ENCODE results near the gene NEUROD6.

DNA sequence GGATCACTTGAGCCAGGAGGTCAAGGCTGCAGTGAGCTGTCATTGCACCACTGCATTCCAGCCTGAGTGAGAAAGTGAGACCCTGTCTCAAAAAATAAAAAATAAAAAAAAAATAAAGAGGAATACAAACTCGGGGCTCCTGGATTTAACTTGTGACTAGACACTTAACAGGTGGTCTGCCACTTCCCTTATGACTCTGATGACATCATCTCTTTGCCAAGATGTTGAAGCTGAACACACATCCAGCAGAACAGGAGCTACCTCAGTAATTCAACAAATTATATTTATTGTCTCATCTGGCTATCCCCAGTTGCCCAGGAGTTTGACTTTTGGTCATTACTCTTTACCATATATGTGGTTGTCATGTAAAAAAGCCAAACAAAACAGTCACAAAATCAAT lies 35.3 kb downstream of the NEUROD6 start:
- TF ChIP-seq POLR2A (IDR thresholded peaks at IDR 0.05) (no peak), EP300 (IDR thresholded peaks at IDR 0.05) (no peak)
- TF ChIP-seq, protein P1, sequence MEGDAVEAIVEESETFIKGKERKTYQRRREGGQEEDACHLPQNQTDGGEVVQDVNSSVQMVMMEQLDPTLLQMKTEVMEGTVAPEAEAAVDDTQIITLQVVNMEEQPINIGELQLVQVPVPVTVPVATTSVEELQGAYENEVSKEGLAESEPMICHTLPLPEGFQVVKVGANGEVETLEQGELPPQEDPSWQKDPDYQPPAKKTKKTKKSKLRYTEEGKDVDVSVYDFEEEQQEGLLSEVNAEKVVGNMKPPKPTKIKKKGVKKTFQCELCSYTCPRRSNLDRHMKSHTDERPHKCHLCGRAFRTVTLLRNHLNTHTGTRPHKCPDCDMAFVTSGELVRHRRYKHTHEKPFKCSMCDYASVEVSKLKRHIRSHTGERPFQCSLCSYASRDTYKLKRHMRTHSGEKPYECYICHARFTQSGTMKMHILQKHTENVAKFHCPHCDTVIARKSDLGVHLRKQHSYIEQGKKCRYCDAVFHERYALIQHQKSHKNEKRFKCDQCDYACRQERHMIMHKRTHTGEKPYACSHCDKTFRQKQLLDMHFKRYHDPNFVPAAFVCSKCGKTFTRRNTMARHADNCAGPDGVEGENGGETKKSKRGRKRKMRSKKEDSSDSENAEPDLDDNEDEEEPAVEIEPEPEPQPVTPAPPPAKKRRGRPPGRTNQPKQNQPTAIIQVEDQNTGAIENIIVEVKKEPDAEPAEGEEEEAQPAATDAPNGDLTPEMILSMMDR (IDR thresholded peaks at IDR 0.05), result no peak

All from tibial nerve (tissue), 4 donors.